HTR-8/SVneo (cell line): ENCODE measurements around the gene PARVB.

Experiments
- DNase-seq: peaks from one replicate; pipeline ENCODE4 v3.0.0; 2011; ENCODE audit warnings: low spot score, mixed read lengths; ENCODE audit not compliant: insufficient read length
- FAIRE-seq: peaks from 2 replicates; lab custom pipeline; 2011; peaks lifted over from hg19 to GRCh38; lab: Jason Lieb, UNC

PARVB gene

GRCh38 chr22:44220727-44221680 lies 196.9 kb downstream of the PARVB start:
- FAIRE-seq (no peak), DNase-seq (no peak)

GRCh38 chr22:44221710-44222475 lies 197.8 kb downstream of the PARVB start:
- FAIRE-seq = no peak
- DNase-seq = no peak
